Transverse colon (tissue), 4 donors: ENCODE results near the gene PPP1R12B. TPM values are rescaled to one million over a fixed set of nuclear protein-coding genes. Genes with fewer than 3 reads are reported as not detected.
"Not testable (repeated sequence)": the region's sequence is repeated elsewhere in the genome, so short reads cannot be mapped to it uniquely, and the experiment has no call there.

Experiments
- DNase-seq: peaks from one replicate; pipeline ENCODE4 v3.0.0-alpha.2; 2019
- H3K27ac ChIP-seq, 4 donors: fragments of 200-600 bp; sonication (generic); 2 replicates each; pipeline ENCODE4 v1.5.1; 2016 to 2018; ENCODE audit warnings: inconsistent platforms in 4 of 4
- H3K27me3 ChIP-seq: fragments of 200-600 bp; sonication (generic); 2 replicates; pipeline ENCODE4 v1.5.1; 2017; ENCODE audit warnings: inconsistent platforms
- H3K36me3 ChIP-seq, 4 donors: fragments of 200-600 bp; sonication (generic); 2 replicates each; pipeline ENCODE4 v1.5.1; 2017 to 2019; ENCODE audit warnings: inconsistent platforms in 4 of 4
- H3K4me1 ChIP-seq, 4 donors: fragments of 200-600 bp; sonication (generic); 2 replicates each; pipeline ENCODE4 v1.5.1; 2017 to 2020; ENCODE audit warnings: inconsistent platforms in 4 of 4
- H3K4me3 ChIP-seq, 4 donors: fragments of 200-600 bp; sonication (generic); 1 replicate in 1 of 4; 2 replicates in 3 of 4; pipeline versions ENCODE4 v1.5.1 to v1.6.1; 2017 to 2019; ENCODE audit warnings: inconsistent platforms in 4 of 4
- H3K9me3 ChIP-seq, 2 donors: fragments of 200-600 bp; sonication (generic); 2 replicates each; pipeline ENCODE4 v1.5.1; 2017 to 2019; ENCODE audit warnings: inconsistent platforms in 2 of 2
- EP300 ChIP-seq: sonication (generic); formaldehyde crosslinking; IDR thresholded peaks from one replicate; pipeline ENCODE4 v1.6.1; 2017; ENCODE audit warnings: antibody characterized with exemption, low read depth
- POLR2A ChIP-seq: fragments of 450-650 bp; IDR thresholded peaks from one replicate; pipeline ENCODE4 v1.6.1; 2016; ENCODE audit warnings: antibody characterized with exemption, mild to moderate bottlenecking, moderate library complexity
- POLR2AphosphoS5 ChIP-seq, 3 donors: sonication (generic); formaldehyde crosslinking; IDR thresholded peaks; one replicate each; pipeline ENCODE4 v1.6.1; 2016; ENCODE audit warnings: antibody characterized with exemption in 3 of 3
- WGBS, 2 donors: methylation state at CpG; one replicate each; pipeline ENCODE4 v1.1.5; 2018; ENCODE audit warnings: low coverage in 1 of 2; 5-methylcytosine and 5-hydroxymethylcytosine counted together
- in situ Hi-C, 4 donors: fragments of 200-750 bp; cut with MboI; loops; one replicate each; pipeline versions ENCODE4 v1.15.0 to v1.15.1; 2017; ENCODE audit warnings: low sequenced_read_pairs in 3 of 4, low pct_ligation_motif_present in 1 of 4, low pct_unique_long_range_greater_than_20kb in 1 of 4
- intact Hi-C: fragments of 100-400 bp; cut with DNase I; formaldehyde crosslinking; loops from one replicate; pipeline ENCODE4 v1.15.1; 2023; ENCODE audit warnings: low total_unique reads
- total RNA-seq, 4 donors: library from RNA; depleted of rRNA; stranded (reverse); fragments of >200 nt; gene quantifications; one replicate each; pipeline ENCODE4 v1.1.0, GENCODE V29; 2016
- TF ChIP-seq, protein P1 (sequence below), 5 experiments: fragments of 200-600 bp in 3 of 5; fragments of 450-650 bp in 2 of 5; sonication (generic) in 3 of 5; IDR thresholded peaks; 1 replicate in 2 of 5; 2 replicates in 3 of 5; pipeline ENCODE4 v1.5.1; 2016 to 2017; ENCODE audit warnings: antibody characterized with exemption in 5 of 5, inconsistent platforms in 3 of 5, mild to moderate bottlenecking in 2 of 5, moderate library complexity in 1 of 5

Gene PPP1R12B
- total RNA-seq, 4 donors from 2014 or later: 92.7 to 254 (median 137) TPM

GRCh38 chr1:202551683-202552082, 203.2 kb downstream of the PPP1R12B start:
- H3K27me3 ChIP-seq: no peaks in the 10 kb centered on the region
- no peak overlapping the region for H3K4me3 ChIP-seq
- H3K9me3 ChIP-seq: no peaks in the 10 kb centered on the region
- peak; percentile 24 for DNase-seq
- intact Hi-C loops (no loop called here), in situ Hi-C loops (no loop called here)
- H3K4me1 ChIP-seq: peaks cover 12 to 81% (median 21%) of the 10 kb centered on the region in 4 donors
- peak in 1 of 3 donors; percentile 5 for TF ChIP-seq POLR2AphosphoS5 (IDR thresholded peaks at IDR 0.05)
- TF ChIP-seq, protein P1, sequence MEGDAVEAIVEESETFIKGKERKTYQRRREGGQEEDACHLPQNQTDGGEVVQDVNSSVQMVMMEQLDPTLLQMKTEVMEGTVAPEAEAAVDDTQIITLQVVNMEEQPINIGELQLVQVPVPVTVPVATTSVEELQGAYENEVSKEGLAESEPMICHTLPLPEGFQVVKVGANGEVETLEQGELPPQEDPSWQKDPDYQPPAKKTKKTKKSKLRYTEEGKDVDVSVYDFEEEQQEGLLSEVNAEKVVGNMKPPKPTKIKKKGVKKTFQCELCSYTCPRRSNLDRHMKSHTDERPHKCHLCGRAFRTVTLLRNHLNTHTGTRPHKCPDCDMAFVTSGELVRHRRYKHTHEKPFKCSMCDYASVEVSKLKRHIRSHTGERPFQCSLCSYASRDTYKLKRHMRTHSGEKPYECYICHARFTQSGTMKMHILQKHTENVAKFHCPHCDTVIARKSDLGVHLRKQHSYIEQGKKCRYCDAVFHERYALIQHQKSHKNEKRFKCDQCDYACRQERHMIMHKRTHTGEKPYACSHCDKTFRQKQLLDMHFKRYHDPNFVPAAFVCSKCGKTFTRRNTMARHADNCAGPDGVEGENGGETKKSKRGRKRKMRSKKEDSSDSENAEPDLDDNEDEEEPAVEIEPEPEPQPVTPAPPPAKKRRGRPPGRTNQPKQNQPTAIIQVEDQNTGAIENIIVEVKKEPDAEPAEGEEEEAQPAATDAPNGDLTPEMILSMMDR (IDR thresholded peaks at IDR 0.05): no peak
- WGBS, 2 donors: 65 to 80% methylated on average over 1 to 3 of the region's 3 CpGs
- peak overlapping the region; percentile 68 to 88 (median 78) for H3K27ac ChIP-seq
- H3K36me3 ChIP-seq: no peaks in the 10 kb centered on the region

GRCh38 chr1:202552615-202553014, 204.1 kb downstream of the PPP1R12B start:
- DNase-seq: not testable (repeated sequence)

GRCh38 chr1:202553078-202553477, 204.6 kb downstream of the PPP1R12B start:
- H3K36me3 ChIP-seq, H3K27me3 ChIP-seq, H3K9me3 ChIP-seq, H3K4me3 ChIP-seq, intact Hi-C loops, DNase-seq, in situ Hi-C loops: not testable (repeated sequence)
- peak overlapping the region; percentile 68 to 88 (median 78) for H3K27ac ChIP-seq
- peaks cover 14 to 84% (median 23%) of the 10 kb centered on the region in 4 donors for H3K4me1 ChIP-seq
- WGBS, 2 donors: 56 to 85% methylated on average over 1 of the region's 1 CpG

More at GRCh38 chr1:202552615-202553014, 204.1 kb downstream of the PPP1R12B start:
- TF ChIP-seq POLR2AphosphoS5 (IDR thresholded peaks at IDR 0.05): peak; percentile 57 to 74 (median 67)
- H3K9me3 ChIP-seq, in situ Hi-C loops, H3K4me3 ChIP-seq, H3K27me3 ChIP-seq, intact Hi-C loops, H3K36me3 ChIP-seq: not testable (repeated sequence)
- Histone ChIP-seq H3K4me1 (peaks cover 13 to 81% (median 23%) of the 10 kb centered on the region in 4 donors), H3K27ac (peak overlapping the region; percentile 68 to 88 (median 78))

GRCh38 chr1:202553560-202554038, 205.1 kb downstream of the PPP1R12B start:
- in situ Hi-C loops (no loop called here), intact Hi-C loops (no loop called here)
- Histone ChIP-seq H3K27ac (peak overlapping the region; percentile 68 to 88 (median 78)), H3K9me3 (no peaks in the 10 kb centered on the region), H3K27me3 (no peaks in the 10 kb centered on the region), H3K4me3 (no peak overlapping the region), H3K4me1 (peaks cover 14 to 85% (median 23%) of the 10 kb centered on the region in 4 donors), H3K36me3 (no peaks in the 10 kb centered on the region)
- WGBS, 2 donors: 55 to 61% methylated on average over 2 to 3 of the region's 3 CpGs
- no peak for DNase-seq
- TF ChIP-seq, protein P1 (IDR thresholded peaks at IDR 0.05): no peak
- TF ChIP-seq POLR2A: no peak
- no peak for TF ChIP-seq EP300
- no peak for TF ChIP-seq POLR2AphosphoS5 (IDR thresholded peaks at IDR 0.05)

GRCh38 chr1:202554619-202555018, 206.1 kb downstream of the PPP1R12B start:
- H3K27me3 ChIP-seq, in situ Hi-C loops, H3K36me3 ChIP-seq, DNase-seq, H3K4me3 ChIP-seq, H3K9me3 ChIP-seq, intact Hi-C loops: not testable (repeated sequence)
- H3K4me1 ChIP-seq: peaks cover 14 to 82% (median 23%) of the 10 kb centered on the region in 4 donors
- WGBS, 2 donors: 58 to 60% methylated on average over 3 to 4 of the region's 4 CpGs
- peak overlapping the region; percentile 68 to 88 (median 78) for H3K27ac ChIP-seq

- DNase-seq, H3K27me3 ChIP-seq, in situ Hi-C loops, H3K36me3 ChIP-seq, H3K4me3 ChIP-seq, intact Hi-C loops, H3K9me3 ChIP-seq: not testable (repeated sequence)
- H3K4me1 ChIP-seq: peaks cover 14 to 80% (median 26%) of the 10 kb centered on the region in 4 donors
- 80 to 100% methylated on average over 2 to 4 of the region's 4 CpGs for WGBS, 2 donors
- peak overlapping the region; percentile 63 to 88 (median 74) for H3K27ac ChIP-seq
Measured at GRCh38 chr1:202556037-202556436, 207.5 kb downstream of the PPP1R12B start.

DNA sequence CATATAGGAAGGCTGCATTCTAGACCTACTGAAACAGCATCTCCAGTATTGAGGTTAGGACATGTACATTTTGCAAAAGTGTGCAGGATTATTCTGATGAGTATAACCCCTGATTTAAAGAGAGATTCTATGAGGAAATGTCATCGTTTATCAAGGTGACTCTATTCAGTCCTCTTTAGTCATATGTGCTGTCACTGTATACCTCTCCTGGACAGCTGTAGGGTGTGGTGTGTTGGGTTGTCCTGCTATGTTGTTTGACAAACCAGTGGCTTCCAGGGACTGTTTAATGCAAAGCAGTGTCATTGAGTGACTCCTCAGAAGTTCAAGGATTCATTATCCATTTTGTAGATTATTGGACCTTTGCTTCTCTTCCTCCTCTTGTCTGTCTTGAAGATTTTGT, 209.2 kb downstream of the PPP1R12B start:
- H3K9me3 ChIP-seq, H3K27me3 ChIP-seq, DNase-seq, intact Hi-C loops, in situ Hi-C loops, H3K4me3 ChIP-seq, H3K36me3 ChIP-seq: not testable (repeated sequence)
- WGBS, 2 donors: 50% methylated on average over 1 of the region's 1 CpG; no CpG with 5 or more reads in 1 of the 2 donors
- Histone ChIP-seq H3K4me1 (peaks cover 14 to 82% (median 25%) of the 10 kb centered on the region in 4 donors), H3K27ac (peak overlapping the region; percentile 63 to 88 (median 74))
